Skeletal muscle cell (primary cell): Measurements from ENCODE around the gene LHCGR.
"Not testable (repeated sequence)": the region's sequence is repeated elsewhere in the genome, so short reads cannot be mapped to it uniquely, and the experiment has no call there.

Source experiments
- DNase-seq: peaks from one replicate; pipeline ENCODE4 v3.0.0-alpha.2; 2010; ENCODE audit warnings: low read depth
- H3K4me3 ChIP-seq: 2 replicates; pipeline ENCODE4 v1.5.1; 2011; ENCODE audit warnings: low read depth, mild to moderate bottlenecking, control low read depth, low read length, moderate library complexity

LHCGR gene

DNA sequence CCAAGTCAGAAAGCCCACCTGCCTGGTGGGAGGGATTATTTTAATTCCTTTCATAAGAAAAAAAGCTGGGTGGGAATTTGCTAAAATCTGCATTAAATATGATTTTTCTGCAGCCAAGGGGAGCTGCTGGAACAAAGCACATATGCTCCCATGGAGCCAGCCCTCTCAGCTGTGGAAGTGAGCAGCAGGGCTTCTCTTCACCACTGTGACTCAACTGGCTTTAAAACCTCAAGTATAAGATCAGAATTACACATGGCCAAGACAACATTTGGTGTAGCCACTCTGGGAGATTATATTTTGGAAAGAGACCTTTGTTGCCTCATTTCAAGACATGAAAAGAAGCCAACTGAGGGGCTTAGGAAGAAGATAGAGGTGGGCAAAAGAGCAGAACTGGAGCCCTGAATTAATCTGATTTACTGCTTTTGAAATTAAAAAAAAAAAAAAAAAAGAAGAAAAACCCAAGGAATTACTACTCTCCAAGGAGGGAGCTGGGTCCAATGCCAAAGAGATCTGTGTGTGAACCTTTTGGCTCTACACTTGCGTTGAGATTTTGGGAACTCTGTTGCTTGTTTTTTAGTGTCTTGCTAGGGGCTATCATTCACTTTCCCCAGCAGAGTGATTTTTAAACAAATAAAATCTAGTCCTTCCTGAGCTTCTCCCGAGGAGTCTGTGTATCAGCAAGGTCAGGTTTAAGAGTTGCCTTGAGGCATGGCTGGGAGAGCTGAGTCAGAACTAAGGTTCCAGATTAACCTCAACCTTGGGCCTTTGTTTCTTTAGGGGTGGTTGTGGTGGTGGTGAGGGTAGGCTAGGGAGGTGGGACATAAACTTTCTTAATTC lies 6.0 kb downstream of the LHCGR start:
- H3K4me3 ChIP-seq, result no peak overlapping the region
- DNase-seq, result no peak

DNA sequence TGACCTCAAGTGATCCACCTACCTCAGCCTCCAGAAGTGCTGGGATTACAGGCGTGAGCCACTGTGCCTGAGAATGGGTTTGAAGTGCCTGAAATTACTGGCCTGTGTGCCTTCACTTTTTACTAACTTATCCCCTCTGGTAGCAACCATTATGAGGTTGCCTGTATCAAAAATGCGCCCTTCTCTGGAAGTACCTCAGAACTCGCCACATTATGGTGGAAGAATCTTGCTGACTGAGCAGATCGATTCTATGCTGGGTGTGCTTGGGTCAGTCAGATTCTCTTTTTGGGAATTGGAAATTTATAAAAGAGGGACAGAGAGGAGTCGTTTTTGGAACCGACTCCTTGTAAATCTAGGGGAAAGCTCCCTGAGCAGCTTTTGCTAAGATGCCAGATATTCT lies 8.2 kb downstream of the LHCGR start:
- DNase-seq, result no peak
- H3K4me3 ChIP-seq, result no peak overlapping the region

DNA sequence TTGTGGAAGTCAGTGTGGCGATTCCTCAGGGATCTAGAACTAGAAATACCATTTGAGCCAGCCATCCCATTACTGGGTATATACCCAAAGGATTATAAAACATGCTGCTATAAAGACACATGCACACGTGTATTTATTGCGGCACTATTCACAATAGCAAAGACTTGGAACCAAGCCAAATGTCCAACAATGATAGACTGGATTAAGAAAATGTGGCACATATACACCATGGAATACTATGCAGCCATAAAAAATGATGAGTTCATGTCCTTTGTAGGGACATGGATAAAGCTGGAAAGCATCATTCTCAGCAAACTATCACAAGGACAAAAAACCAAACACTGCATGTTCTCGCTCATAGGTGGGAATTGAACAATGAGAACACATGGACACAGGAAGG lies 16.3 kb downstream of the LHCGR start:
- H3K4me3 ChIP-seq, DNase-seq: not testable (repeated sequence)

DNA sequence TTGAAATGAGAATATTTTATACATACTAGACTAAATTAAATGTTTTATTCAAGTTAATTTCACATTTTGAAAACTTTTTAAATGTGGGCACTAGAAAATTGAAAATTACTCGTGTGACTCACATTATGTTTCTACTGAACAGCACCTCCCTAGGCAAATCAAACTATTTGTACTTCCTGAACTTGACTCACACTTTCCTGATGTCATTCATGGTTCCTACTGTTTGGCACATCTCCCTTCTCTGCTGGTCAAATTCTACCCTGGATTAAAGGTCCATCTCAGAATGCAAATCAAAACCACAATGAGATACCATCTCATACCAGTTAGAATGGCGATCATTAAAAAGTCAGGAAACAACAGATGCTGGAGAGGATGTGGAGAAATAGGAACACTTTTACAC lies 16.7 kb downstream of the LHCGR start:
- no peak for DNase-seq
- H3K4me3 ChIP-seq, result no peak overlapping the region

DNA sequence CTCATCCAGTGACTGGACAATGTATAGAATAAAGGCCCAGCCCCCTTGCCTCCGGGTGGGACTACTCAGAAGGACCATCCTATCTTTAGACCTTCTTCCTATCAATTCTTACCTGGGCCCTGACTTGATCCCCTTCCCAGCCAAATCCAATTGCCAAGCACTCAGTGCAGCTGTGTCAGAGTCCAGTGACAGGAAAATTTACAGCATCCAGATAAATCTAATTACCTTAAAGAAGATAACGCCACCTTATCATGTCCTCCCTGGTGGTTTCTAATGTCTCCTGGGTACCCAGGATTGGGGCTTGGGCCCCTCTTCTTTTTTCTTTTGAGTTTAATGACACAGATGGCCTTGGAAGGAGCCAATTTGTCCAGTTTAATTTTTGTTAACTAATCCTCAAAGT lies 19.3 kb downstream of the LHCGR start:
- DNase-seq, result no peak
- no peak overlapping the region for H3K4me3 ChIP-seq

DNA sequence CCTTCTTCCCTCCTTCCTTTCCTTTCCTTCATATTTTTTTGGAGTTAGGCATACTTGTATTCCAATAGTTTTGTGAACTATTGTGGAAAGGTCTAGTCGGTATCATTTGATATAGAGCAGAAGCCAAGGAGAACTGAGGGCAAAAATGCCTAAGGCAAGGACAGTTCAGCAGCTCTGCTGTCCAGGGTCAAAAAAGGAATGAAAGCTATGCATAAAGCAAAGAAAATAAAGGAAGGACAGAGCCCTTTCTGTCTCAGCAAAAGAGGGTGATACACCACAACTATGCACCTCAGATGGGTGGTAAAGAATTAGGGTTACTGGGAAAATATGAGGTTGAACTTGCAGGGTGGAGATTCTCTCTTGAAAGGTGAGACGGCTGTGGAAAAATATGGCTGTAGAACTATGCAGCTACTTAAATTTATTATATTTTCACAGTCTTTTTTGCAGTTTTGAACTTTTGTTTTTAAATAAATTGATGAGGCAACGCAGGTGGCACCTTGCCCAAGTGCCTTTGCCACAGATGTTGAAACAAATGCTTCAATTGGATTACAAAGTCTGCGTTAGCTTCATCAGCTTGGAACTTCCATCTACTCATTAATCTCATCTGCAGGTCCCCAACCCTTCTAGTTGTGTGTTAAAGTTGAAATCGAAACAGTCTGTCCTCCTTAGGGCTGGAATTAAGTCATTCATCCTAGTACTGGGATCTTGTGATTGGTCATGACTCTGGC lies 20.8 kb downstream of the LHCGR start:
- no peak for DNase-seq
- H3K4me3 ChIP-seq, result no peak overlapping the region

DNA sequence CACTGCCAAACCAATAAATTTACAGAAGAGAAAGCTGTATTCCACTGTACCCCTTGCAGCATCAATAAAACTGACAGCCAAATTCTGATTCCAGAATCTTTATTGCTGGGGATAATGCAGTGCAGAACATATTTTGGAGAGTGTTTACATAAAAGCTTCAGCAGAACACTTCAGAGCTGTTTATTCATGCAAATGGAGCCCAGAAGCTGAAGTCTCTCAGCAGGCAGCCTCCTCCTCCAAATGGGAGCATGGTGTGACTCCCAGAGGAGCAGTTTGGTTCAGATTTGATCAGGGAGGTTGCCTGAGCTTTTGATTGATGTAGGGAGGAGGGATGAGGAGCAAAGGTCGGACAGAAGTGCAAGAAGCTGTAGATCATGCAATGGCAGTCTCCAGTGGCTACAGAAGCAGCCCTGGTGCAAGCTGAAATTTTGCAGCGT lies 22.4 kb downstream of the LHCGR start:
- H3K4me3 ChIP-seq, result no peak overlapping the region
- DNase-seq, result no peak

DNA sequence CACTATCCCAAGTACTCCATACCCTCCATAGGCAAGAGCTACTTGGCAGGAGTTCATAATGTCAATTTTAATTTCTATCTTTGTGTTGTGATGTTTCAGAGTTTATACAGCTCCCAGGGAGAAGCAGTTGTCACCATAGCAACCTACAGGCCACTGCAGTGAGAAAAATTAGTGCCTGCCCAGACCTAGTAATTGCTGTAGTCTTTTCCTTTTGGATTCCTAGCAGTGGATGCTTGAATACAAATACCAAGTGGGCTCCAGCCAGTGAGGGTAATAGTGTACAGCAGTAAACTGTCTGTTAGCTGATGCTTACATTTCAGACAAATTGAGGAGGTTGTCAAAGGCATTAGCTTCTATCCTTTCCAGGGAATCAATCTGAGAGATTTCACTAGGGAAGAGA lies 26.7 kb downstream of the LHCGR start:
- H3K4me3 ChIP-seq, result no peak overlapping the region
- no peak for DNase-seq

DNA sequence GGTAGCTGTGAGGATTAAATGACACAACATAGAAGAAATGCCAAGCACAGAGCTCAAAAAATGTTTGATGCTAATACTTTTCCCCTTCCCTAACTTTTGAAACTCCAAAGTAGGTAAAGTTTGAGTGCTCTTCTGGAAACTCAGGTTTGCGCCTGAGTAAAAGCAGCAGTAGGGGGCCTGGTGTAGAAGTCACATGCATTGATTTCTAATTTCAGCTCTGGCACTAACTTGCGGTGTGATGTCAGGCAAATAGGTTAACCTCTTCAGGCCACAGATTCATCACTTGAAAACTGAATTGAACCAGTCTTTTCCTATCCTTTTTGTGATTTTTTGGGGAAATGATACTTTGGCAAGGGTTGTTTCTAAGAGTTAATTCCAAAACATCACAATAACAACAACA lies 27.2 kb downstream of the LHCGR start:
- DNase-seq, result no peak
- H3K4me3 ChIP-seq, result no peak overlapping the region

DNA sequence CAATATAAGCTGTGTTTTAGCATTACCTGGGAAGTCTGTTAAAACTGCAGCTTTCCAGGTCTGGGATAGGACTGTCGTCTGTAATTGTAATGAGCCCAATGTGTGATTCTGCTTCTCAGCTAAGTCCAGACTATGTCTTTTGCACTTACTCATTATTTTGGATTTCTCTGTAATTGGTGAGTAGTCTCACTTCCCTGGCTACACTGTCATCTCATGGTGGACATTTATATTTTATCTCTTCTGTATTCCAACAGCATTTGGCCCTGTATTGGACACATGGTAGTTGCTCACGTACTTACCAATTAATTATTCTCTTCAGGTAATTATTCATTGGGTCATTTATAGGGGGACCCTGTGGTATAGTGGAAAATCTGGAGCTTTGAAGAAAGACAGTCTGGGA lies 28.0 kb downstream of the LHCGR start:
- no peak for DNase-seq
- no peak overlapping the region for H3K4me3 ChIP-seq

DNA sequence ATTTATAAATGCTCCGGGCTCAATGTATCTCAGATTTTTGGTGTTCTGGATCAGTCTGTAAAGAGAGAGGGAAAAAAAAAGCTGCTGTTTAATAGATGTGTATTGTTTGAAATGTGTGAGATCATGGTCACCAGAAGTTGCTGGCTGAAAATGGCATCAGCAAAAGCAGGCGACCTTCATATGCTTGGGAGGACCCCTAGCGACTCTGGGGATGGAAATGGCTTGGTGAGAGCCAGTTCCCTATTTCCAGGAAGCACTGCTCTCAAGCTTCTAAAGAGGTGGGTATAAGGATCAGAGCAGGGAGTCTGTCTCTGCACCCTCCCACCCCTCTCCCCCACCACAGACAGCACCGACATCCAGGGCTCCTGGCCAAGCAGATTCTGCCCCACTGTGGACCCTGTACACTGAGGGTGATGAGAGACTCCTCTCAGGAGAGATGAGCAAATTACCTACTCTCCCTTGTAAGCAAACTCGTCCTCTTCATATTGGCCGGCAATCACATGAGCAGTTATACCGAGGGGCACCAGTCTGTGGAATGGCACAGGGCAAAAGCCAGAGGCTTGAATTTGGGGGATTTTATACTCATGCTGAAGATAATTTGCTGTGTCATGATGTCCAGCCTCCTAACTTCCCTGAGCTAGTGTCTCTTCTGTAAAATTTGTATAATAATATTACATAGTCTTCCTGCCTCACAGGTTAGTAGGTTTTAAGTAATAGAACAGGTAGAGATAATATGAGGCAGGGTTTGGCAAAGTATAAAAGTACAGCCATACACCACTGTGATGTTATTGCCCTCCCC lies 29.6 kb downstream of the LHCGR start:
- H3K4me3 ChIP-seq, result no peak overlapping the region
- no peak for DNase-seq

DNA sequence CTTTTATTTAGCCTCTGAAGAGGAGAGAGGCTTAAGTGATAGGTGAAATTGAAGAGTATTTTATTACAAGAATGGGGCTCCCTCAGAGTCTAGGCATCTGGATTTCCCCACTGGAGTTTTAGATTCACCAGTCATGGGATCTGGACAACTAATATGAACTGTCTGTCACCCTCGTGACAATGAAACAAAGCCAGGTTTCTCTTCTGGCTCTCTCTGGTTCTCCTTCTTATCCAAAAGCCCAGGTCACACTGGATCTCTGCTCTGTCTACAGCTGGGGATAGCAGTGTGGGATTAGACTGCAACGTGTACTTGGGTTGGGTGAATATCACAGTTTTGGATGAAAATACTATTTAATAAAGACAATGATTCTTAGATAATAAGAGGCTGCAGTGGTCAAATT lies 31.2 kb downstream of the LHCGR start:
- no peak overlapping the region for H3K4me3 ChIP-seq
- DNase-seq, result no peak

DNA sequence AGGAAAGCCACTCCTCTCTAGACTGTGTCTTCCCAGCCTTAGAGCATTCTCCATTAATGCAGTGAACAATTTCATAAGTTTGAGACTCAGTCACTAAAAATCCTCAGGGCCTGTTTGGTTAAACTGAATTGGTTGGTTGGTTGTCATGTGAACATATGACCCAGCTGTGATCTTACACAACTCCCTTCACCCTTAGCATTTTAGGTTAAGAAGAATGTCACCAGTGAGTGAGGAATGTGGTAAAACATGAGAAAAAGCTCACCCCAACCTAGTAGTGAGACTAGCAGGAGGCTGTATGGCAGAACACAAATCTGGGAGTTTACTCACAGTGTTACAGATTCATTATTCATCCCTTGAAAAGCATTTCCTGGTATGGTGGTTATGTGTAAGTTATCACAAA lies 32.4 kb downstream of the LHCGR start:
- no peak overlapping the region for H3K4me3 ChIP-seq
- no peak for DNase-seq

DNA sequence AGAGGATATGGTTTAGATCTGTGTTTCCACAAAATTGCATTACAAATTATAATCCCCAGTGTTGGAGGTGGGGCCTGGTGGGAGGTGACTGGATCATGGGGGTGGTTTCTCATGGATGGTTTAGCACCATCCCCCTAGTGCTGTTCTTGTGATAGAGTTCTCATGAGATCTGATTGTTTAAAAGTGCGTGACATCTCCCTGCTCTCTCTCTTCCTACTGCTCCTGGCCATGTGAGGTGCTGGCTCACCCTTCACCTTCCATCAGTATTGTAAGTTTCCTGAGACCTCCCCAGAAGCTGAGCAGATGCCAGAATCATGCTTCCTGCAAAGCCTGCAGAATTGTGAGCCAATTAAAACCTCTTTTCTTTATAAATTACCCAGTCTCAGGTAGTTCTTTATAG lies 33.1 kb downstream of the LHCGR start:
- DNase-seq, result no peak
- H3K4me3 ChIP-seq, result no peak overlapping the region

DNA sequence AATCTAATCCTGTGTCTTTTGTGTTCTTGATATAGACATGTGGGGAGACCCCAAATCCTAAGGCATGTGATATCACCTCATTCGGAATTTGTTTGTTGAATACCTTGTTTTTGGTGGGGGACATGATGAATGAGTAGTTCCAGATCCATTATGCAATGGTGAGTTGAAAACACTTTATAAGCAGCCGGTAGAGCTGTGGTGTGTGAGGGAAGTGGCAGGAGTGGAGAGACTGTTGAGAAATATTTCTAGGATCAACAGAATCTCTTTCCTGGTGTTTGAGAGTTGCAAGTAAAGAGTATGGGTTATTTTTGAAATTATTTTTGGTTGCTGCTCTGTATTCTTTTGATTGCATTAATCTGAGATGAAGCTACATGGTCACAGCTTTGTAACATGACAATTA lies 34.4 kb downstream of the LHCGR start:
- no peak overlapping the region for H3K4me3 ChIP-seq

DNA sequence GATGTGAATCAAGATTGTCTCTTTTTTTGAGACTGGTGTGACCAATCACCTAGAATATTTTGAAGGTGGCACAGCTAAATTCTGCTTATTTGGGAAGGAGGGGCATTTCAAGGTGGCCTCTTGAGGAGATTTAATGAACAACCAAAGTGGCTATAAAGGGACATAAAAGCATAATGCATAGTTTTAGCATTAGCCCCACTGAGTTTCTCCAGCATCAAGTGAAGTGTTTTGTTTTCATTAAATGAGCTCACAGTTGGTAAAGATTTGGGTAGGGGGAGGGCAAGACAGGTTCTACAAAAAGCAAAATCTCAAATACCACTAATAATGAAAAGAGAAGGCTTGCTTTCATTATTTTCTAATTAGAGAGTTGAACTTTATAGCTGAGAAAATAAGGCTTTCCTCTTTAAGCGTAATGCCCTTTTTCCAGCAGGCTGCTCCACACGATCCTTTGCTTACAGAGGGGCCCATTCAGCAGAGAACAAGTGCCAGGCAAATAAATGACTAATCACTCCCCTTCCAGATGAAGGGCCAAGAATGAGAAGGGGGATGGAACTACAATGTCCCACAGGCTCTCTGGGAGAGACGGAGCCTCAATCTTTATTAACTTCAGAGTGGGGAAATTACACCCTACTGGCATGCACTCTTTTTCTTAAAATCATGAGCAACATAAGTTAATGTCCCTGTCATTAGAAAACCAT lies 35.9 kb downstream of the LHCGR start:
- DNase-seq, result no peak
- no peak overlapping the region for H3K4me3 ChIP-seq

More for the DNA sequence above, 34.4 kb downstream of the LHCGR start:
- no peak for DNase-seq

DNA sequence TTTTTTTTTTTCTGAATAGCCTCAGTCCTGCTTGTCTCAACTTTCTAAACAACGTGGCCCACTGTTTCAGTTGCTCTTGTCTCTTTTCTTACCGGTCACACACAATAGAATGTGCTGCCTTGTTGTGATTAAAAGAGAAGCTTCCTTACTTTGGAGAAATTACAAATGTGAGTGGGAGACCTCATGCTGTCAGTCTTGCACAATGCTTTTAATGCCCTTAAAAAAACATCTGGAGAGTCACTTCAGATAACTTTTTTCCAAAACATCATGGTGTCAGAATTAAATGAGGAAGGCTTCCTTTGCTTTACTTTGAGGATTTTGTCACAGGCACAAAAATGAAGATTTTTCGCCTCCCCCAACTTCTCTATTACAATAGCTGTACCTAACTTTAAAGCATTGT lies 37.7 kb downstream of the LHCGR start:
- no peak overlapping the region for H3K4me3 ChIP-seq
- no peak for DNase-seq

DNA sequence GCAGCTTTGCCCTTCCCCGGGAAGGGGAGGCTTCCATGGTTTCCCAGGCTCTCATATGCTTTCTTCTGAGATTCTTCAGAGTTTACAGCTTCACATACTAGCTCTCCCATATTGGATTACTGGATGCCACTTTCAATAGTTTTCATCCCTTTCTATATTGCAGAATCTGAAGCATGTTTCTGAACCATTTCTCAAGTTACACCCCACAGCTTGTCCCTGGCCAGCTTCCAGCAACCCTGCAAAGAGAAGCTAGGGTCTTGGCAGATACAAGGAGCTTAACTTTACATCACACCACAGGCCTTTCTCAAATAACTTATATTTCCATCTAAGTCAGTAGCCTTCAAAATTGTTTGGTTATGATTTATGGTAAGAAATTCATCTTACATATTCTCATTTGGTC lies 39.6 kb downstream of the LHCGR start:
- H3K4me3 ChIP-seq, result no peak overlapping the region
- peak; percentile 61 for DNase-seq

DNA sequence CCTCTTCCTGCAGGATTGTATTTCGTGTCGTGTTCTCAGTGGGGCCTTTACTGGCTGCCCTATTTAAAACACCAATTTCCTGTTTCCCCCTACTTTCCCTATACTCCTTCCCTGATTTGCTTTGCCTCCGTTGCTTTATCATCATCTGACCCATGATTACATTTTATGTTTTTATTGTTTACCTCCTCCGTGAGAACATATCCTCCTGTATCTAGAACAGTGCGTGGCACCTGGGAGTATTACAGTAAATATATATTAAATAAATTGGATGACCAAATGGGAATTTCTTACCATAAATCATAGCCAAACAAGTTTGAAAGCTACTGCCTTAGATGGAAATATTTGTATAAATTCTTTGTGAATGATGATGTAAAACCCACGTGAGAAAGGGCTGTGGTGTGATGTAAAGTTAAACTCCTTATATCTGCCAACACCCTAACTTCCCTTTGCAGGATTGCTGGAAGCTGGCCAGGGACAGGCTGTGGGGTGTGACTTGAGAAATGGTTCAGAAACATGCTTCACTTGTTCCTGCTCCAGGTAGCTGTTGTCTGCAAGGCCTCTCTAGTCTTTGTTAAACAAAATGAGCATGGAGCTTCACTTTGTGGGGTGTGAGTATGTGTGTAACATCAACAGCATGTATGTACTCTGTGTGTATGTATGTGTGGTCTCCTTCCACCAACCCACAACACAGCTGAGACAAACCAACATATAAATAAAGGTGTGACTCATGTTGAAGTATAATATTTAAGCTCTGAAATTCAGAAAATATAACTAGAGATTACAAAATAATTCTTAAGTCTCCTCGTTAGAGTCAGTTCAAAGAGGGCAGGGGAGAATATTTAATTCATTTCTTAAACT lies 40.3 kb downstream of the LHCGR start:
- DNase-seq, result no peak
- no peak overlapping the region for H3K4me3 ChIP-seq
